B cell (primary cell): Measurements from ENCODE around the gene GGT1. TPM values are rescaled to one million over a fixed set of nuclear protein-coding genes. Genes with fewer than 3 reads are reported as not detected.
"Not testable (repeated sequence)": the region's sequence is repeated elsewhere in the genome, so short reads cannot be mapped to it uniquely, and the experiment has no call there.

Experiments
- ATAC-seq: fragments of 200-7000 bp; cut with Tn5 transposase; one replicate; pipeline ENCODE4 v1.10.0; 2021; ENCODE audit warnings: low read depth, mild to moderate bottlenecking, moderate number of reproducible peaks, moderate library complexity
- CTCF ChIA-PET: fragments of 350-600 bp; sonication (Branson Sonifier 250); formaldehyde crosslinking; loops from one replicate; lab custom pipeline; 2021; ENCODE audit warnings: antibody characterized with exemption, inconsistent platforms; lab: Charles Lee
- POLR2A ChIA-PET: fragments of 350-600 bp; sonication (Branson Sonifier 250); formaldehyde crosslinking; loops from one replicate; lab custom pipeline; 2021; ENCODE audit warnings: antibody characterized with exemption; lab: Charles Lee
- DNase-seq: peaks from one replicate; pipeline ENCODE4 v3.0.0; 2013
- H2AFZ ChIP-seq: 2 replicates; pipeline ENCODE4 v1.6.1; 2012; ENCODE audit warnings: mild to moderate bottlenecking, low read depth, low read length; ENCODE audit not compliant: insufficient read depth, poor library complexity, severe bottlenecking
- H3K27ac ChIP-seq, 2 donors: 1 replicate in 1 of 2; 2 replicates in 1 of 2; pipeline ENCODE4 v1.5.1; 2012 to 2013; ENCODE audit warnings: low read length in 2 of 2, mild to moderate bottlenecking in 2 of 2, moderate library complexity in 1 of 2
- H3K27me3 ChIP-seq, 4 experiments: fragments of 200-600 bp in 1 of 4; sonication (generic) in 1 of 4; replicated peaks in 1 of 4; 1 replicate in 2 of 4; 2 replicates in 2 of 4; pipeline versions ENCODE4 v1.6.1 to v1.7.0; 2013 to 2016; ENCODE audit warnings: low read length in 3 of 4, mild to moderate bottlenecking in 2 of 4, mixed read lengths in 1 of 4, moderate library complexity in 1 of 4; ENCODE audit not compliant: insufficient read depth in 4 of 4, control insufficient read depth in 3 of 4; ENCODE audit errors: control extremely low read depth in 1 of 4
- H3K36me3 ChIP-seq, 2 experiments: replicated peaks in 1 of 2; 1 replicate in 1 of 2; 2 replicates in 1 of 2; pipeline versions ENCODE4 v1.6.1 to v1.7.1; 2013; ENCODE audit warnings: low read length in 1 of 2; ENCODE audit not compliant: insufficient read depth in 2 of 2, control insufficient read depth in 1 of 2; ENCODE audit errors: control extremely low read depth in 1 of 2, extremely low read depth in 1 of 2
- H3K4me1 ChIP-seq, 2 donors: fragments of 200-600 bp in 1 of 2; sonication (generic) in 1 of 2; 1 replicate in 1 of 2; 2 replicates in 1 of 2; pipeline versions ENCODE4 v1.5.1 to v1.6.1; 2013 to 2017; ENCODE audit warnings: low read length in 2 of 2; ENCODE audit not compliant: control insufficient read depth in 2 of 2, insufficient read depth in 2 of 2
- H3K4me2 ChIP-seq: replicated peaks from 2 replicates; pipeline ENCODE3; 2012; ENCODE audit warnings: mild to moderate bottlenecking, low read depth, low read length; ENCODE audit not compliant: poor library complexity, severe bottlenecking
- H3K4me3 ChIP-seq, 5 experiments: fragments of 200-600 bp in 1 of 5; sonication (generic) in 1 of 5; 1 replicate in 3 of 5; 2 replicates in 2 of 5; pipeline versions ENCODE4 v1.5.1 to v1.7.0; 2011 to 2016; ENCODE audit warnings: low read length in 4 of 5, mild to moderate bottlenecking in 4 of 5, low read depth in 2 of 5, control low read depth in 1 of 5, moderate library complexity in 1 of 5; ENCODE audit not compliant: insufficient read depth in 1 of 5; ENCODE audit errors: control extremely low read depth in 1 of 5, extremely low read depth in 1 of 5
- H3K79me2 ChIP-seq: fragments of 200-600 bp; sonication (generic); one replicate; pipeline ENCODE4 v1.6.0; 2016; ENCODE audit warnings: low read length; ENCODE audit not compliant: control insufficient read depth, insufficient read depth
- H3K9ac ChIP-seq: fragments of 200-600 bp; sonication (generic); 2 replicates; pipeline ENCODE4 v1.6.1; 2017; ENCODE audit warnings: mild to moderate bottlenecking, low read length, moderate library complexity
- H3K9me3 ChIP-seq, 3 donors: one replicate each; pipeline versions ENCODE4 v1.6.1 to v1.7.1; 2013; ENCODE audit warnings: low read length in 2 of 3; ENCODE audit not compliant: control insufficient read depth in 2 of 3, insufficient read depth in 1 of 3; ENCODE audit errors: control extremely low read depth in 1 of 3
- H4K20me1 ChIP-seq: 2 replicates; pipeline ENCODE4 v1.6.0; 2012; ENCODE audit warnings: mild to moderate bottlenecking, low read length; ENCODE audit not compliant: insufficient read depth, control insufficient read depth, poor library complexity, severe bottlenecking
- H3K27ac Mint-ChIP-seq: one replicate; pipeline ENCODE4 v1.8.0; 2021; ENCODE audit warnings: mixed read lengths
- H3K27me3 Mint-ChIP-seq: one replicate; pipeline ENCODE4 v1.8.0; 2021; ENCODE audit warnings: mixed read lengths
- H3K4me1 Mint-ChIP-seq: one replicate; pipeline ENCODE4 v1.8.0; 2021; ENCODE audit warnings: mixed read lengths
- H3K4me3 Mint-ChIP-seq: one replicate; pipeline ENCODE4 v1.8.0; 2021; ENCODE audit warnings: mixed read lengths
- H3K9me3 Mint-ChIP-seq: one replicate; pipeline ENCODE4 v1.8.0; 2022; ENCODE audit warnings: mixed read lengths; ENCODE audit not compliant: insufficient read depth
- CTCF ChIP-seq: fragments of 200-600 bp; IDR thresholded peaks from one replicate; pipeline ENCODE4 v1.8.0; 2022; ENCODE audit warnings: antibody characterized with exemption, mild to moderate bottlenecking
- EZH2 ChIP-seq: IDR thresholded peaks from 2 replicates; pipeline ENCODE4 v1.6.1; 2012; ENCODE audit warnings: borderline replicate concordance, low read depth, mild to moderate bottlenecking, moderate library complexity, low read length; ENCODE audit not compliant: insufficient read depth, poor library complexity, severe bottlenecking
- WGBS: methylation state at CpG from one replicate; pipeline ENCODE4 v1.1.5; 2013; ENCODE audit warnings: missing lambda C conversion rate; ENCODE audit not compliant: insufficient coverage; 5-methylcytosine and 5-hydroxymethylcytosine counted together
- intact Hi-C: fragments of 100-400 bp; cut with micrococcal nuclease; formaldehyde crosslinking; loops from one replicate; pipeline ENCODE4 v1.10.0; 2022
- polyA plus RNA-seq: library from polyadenylated mRNA; depleted of rRNA; stranded (reverse); fragments of >200 nt; gene quantifications from 2 replicates; pipeline ENCODE4 v1.2.3, GENCODE V29; 2012
- total RNA-seq, 2 donors: library from RNA; stranded (reverse); fragments of 120-200 nt in 1 of 2; gene quantifications; 1 replicate in 1 of 2; 2 replicates in 1 of 2; pipeline versions ENCODE4 v1.2.3 to v1.2.4, GENCODE V29; 2013 to 2022

Gene GGT1
- total and polyA plus RNA-seq, 2 donors (not counting 1 experiment from before 2014, with no cell fraction given) = 7.8 to 22.1 TPM

- H3K9me3 ChIP-seq = peaks cover 0 to 3% (median 0%) of the 10 kb centered on the region in 3 donors
- H3K27me3 Mint-ChIP-seq = no peaks in the 10 kb centered on the region
- no peaks in the 10 kb centered on the region for H3K79me2 ChIP-seq
- ATAC-seq (no peak), DNase-seq (no peak)
- H4K20me1 ChIP-seq = no peaks in the 10 kb centered on the region
- H3K27ac Mint-ChIP-seq = no peak overlapping the region
- TF ChIP-seq CTCF = no peak
- TF ChIP-seq EZH2 = no peak
- POLR2A ChIA-PET = no interaction called here
- 85% methylated on average over 7 of the region's 8 CpGs for WGBS
- H3K4me2 ChIP-seq = no peak overlapping the region
- peaks cover 10% of the 10 kb centered on the region for H3K4me1 Mint-ChIP-seq
- intact Hi-C loops = no loop called here
- H3K36me3 ChIP-seq = no peaks in the 10 kb centered on the region
- H3K4me3 ChIP-seq = no peak overlapping the region
- peaks cover 0 to 9% of the 10 kb centered on the region in 2 donors for H3K4me1 ChIP-seq
- CTCF ChIA-PET = no interaction called here
- H3K27ac ChIP-seq = no peak overlapping the region
- H3K9ac ChIP-seq = no peak overlapping the region
- H3K27me3 ChIP-seq = no peaks in the 10 kb centered on the region
- no peak overlapping the region for H3K4me3 Mint-ChIP-seq
- no peak overlapping the region for H2AFZ ChIP-seq
- no peaks in the 10 kb centered on the region for H3K9me3 Mint-ChIP-seq
Measured at GRCh38 chr22:24599514-24599913, 3.5 kb upstream of the GGT1 start.

GRCh38 chr22:24599958-24600715 is 2.9 kb upstream of the GGT1 start:
- H3K27me3 Mint-ChIP-seq, H3K4me3 ChIP-seq, H4K20me1 ChIP-seq, H3K4me1 ChIP-seq, ATAC-seq, H2AFZ ChIP-seq, H3K4me2 ChIP-seq, H3K9me3 ChIP-seq, H3K36me3 ChIP-seq, H3K9ac ChIP-seq, H3K27ac ChIP-seq, H3K27me3 ChIP-seq, intact Hi-C loops, H3K27ac Mint-ChIP-seq, DNase-seq, H3K9me3 Mint-ChIP-seq, CTCF ChIA-PET, POLR2A ChIA-PET, H3K79me2 ChIP-seq, H3K4me1 Mint-ChIP-seq, H3K4me3 Mint-ChIP-seq: not testable (repeated sequence)
- WGBS = 100% methylated on average over 2 of the region's 3 CpGs
